ENCODE results near the gene MRPL19. TPM values are rescaled to one million over a fixed set of nuclear protein-coding genes. Genes with fewer than 3 reads are reported as not detected.
A peak's percentile ranks its signal among the peaks of the same experiment; 100 is the strongest.

MRPL19 gene
- total and polyA plus RNA-seq, 2 of the 13 experiments (the other 11 are each of a cell fraction or from before 2014, with no cell fraction given) = 43.2 to 163 TPM

DNA sequence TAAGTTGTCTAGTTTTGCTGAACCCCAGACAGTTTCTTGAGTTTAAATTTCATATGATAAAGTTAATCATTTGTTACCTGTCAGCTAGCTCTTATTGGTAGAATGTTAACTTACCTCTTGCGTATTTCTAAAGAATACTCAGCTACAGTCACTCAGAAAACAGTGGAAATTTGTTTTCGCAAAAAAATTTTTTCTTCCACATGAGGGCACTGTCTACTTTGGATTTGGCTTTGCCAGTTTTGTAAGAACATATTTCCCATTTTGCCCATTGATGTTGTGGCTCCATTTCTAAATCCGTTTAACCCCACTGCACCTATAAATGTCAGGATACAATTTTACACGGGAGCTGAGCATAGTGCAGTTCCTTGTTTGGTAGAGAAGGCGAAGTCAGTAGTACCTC is 83.3 kb downstream of the MRPL19 start:
- no peaks in the 10 kb centered on the region for H3K4me1 ChIP-seq (ENCODE audit: insufficient read depth, low read length)
- intact Hi-C loops (cut with micrococcal nuclease; ENCODE audit: unreplicated experiment) = loop anchor here (1.0 to 5.0 kb wide), 2 partner anchors 262 to 869 kb away; no protein-coding TSS in a partner anchor
- CTCF ChIA-PET (ENCODE audit: low intra/inter-chr PET ratio, low total read pairs) = interaction anchor here (0.8 kb wide), 1 partner anchor 870 kb away, joined by 3 read pairs; no protein-coding TSS in a partner anchor
- BruUV-seq (replicated peaks) = no TSS peak
- H3K9me3 ChIP-seq (ENCODE audit: low read length) = no peaks in the 10 kb centered on the region
- ATAC-seq (0 out of 3 replicates have a peak, but pooled peaks have one; percentile 36), DNase-seq (ENCODE audit: low spot score) (peak; percentile 12), FAIRE-seq (peak; percentile 59)
- H3K4me3 ChIP-seq (replicated peaks in 1 of 3; ENCODE audit: insufficient read depth in 1 of 3, low read depth in 2 of 3, low read length in 3 of 3) = no peak overlapping the region
- no peak overlapping the region for H2AFZ ChIP-seq (ENCODE audit: low read length)
- WGBS (ENCODE audit: low lambda C conversion rate) = 24% methylated on average over 5 of the region's 5 CpGs
- POLR2A ChIA-PET = no interaction called here
- H3K27ac ChIP-seq (ENCODE audit: extremely low read length, insufficient read depth, low read length) = no peak overlapping the region
- H3K79me2 ChIP-seq (ENCODE audit: insufficient read depth, low read length) = no peaks in the 10 kb centered on the region
- no peak overlapping the region for H3K4me2 ChIP-seq (ENCODE audit: low read depth, low read length)
- H4K20me1 ChIP-seq (ENCODE audit: insufficient read depth, low read length) = no peaks in the 10 kb centered on the region
- no peak for TF ChIP-seq ZNF251 (CRISPR knock-in tag; IDR thresholded peaks at IDR 0.05)
- TF ChIP-seq, protein P1, sequence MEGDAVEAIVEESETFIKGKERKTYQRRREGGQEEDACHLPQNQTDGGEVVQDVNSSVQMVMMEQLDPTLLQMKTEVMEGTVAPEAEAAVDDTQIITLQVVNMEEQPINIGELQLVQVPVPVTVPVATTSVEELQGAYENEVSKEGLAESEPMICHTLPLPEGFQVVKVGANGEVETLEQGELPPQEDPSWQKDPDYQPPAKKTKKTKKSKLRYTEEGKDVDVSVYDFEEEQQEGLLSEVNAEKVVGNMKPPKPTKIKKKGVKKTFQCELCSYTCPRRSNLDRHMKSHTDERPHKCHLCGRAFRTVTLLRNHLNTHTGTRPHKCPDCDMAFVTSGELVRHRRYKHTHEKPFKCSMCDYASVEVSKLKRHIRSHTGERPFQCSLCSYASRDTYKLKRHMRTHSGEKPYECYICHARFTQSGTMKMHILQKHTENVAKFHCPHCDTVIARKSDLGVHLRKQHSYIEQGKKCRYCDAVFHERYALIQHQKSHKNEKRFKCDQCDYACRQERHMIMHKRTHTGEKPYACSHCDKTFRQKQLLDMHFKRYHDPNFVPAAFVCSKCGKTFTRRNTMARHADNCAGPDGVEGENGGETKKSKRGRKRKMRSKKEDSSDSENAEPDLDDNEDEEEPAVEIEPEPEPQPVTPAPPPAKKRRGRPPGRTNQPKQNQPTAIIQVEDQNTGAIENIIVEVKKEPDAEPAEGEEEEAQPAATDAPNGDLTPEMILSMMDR (CRISPR knock-in tag; IDR thresholded peaks at IDR 0.05) = peak; percentile 60
- peak; percentile 58 for TF ChIP-seq STAG1 (CRISPR knock-in tag; IDR thresholded peaks at IDR 0.05)
- TF ChIP-seq SMC3 (IDR thresholded peaks at IDR 0.05; ENCODE audit: low read length) = peak; percentile 35; the same call in 1 of the 2 replicates
- TF ChIP-seq ZBTB3 (CRISPR knock-in tag; IDR thresholded peaks at IDR 0.05; ENCODE audit: borderline replicate concordance, low read depth) = no peak
- TF ChIP-seq MYC (CRISPR knock-in tag; IDR thresholded peaks at IDR 0.05; ENCODE audit: borderline replicate concordance) = no peak
- 0 out of 5 replicates have a peak, but pooled peaks cover 0 to 6% of the 10 kb centered on the region in 2 experiments for H3K27me3 ChIP-seq (ENCODE audit: control insufficient read depth in 1 of 2, insufficient read depth in 2 of 2, low read length in 2 of 2)
- no peaks in the 10 kb centered on the region for H3K36me3 ChIP-seq (replicated peaks in 1 of 2; ENCODE audit: control insufficient read depth in 1 of 2, insufficient read depth in 2 of 2, low read length in 2 of 2)
- no peak overlapping the region for H3K9ac ChIP-seq (ENCODE audit: insufficient read depth, low read depth, low read length)
- in situ Hi-C loops (cut with HindIII; ENCODE audit: extremely low pct_ligation_motif_present, low pct_unique_long_range_greater_than_20kb) = no loop called here

DNA sequence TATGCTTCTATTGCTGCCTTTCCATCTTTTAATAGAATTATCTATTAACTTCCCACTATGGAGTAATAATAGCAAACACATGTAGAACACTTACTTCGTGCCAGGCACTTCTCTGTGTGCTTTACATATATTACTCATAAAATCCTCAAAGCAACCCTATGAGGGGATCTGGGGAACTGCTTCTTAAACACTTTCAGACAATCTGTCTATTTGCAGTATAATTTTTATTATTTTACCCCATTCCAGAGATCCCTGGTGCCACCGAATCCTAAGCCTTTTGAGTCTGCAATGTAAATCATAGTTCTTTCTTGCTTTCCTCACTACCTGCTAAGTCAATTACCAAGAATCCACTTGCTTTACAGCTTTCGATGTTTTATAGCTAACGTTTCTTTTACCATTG is 89.7 kb downstream of the MRPL19 start:
- intact Hi-C loops (cut with micrococcal nuclease; ENCODE audit: unreplicated experiment) = no loop called here
- WGBS (ENCODE audit: low lambda C conversion rate) = 3% methylated on average over 4 of the region's 4 CpGs
- ChIA-PET CTCF (ENCODE audit: low intra/inter-chr PET ratio, low total read pairs) (no interaction called here), POLR2A (no interaction called here)
- no peak overlapping the region for H3K9ac ChIP-seq (ENCODE audit: insufficient read depth, low read depth, low read length)
- DNase-seq (ENCODE audit: low spot score) (no peak), FAIRE-seq (no peak), ATAC-seq (no peak)
- in situ Hi-C loops (cut with HindIII; ENCODE audit: extremely low pct_ligation_motif_present, low pct_unique_long_range_greater_than_20kb) = no loop called here
- BruUV-seq (replicated peaks) = no TSS peak
- no peak overlapping the region for H3K27ac ChIP-seq (ENCODE audit: extremely low read length, insufficient read depth, low read length)
- H3K4me3 ChIP-seq (replicated peaks in 1 of 3; ENCODE audit: insufficient read depth in 1 of 3, low read depth in 2 of 3, low read length in 3 of 3) = no peak overlapping the region
- no peak overlapping the region for H2AFZ ChIP-seq (ENCODE audit: low read length)
- H3K79me2 ChIP-seq (ENCODE audit: insufficient read depth, low read length) = no peaks in the 10 kb centered on the region
- no peaks in the 10 kb centered on the region for H3K9me3 ChIP-seq (ENCODE audit: low read length)
- H3K4me2 ChIP-seq (ENCODE audit: low read depth, low read length) = no peak overlapping the region
- H3K27me3 ChIP-seq (ENCODE audit: control insufficient read depth in 1 of 2, insufficient read depth in 2 of 2, low read length in 2 of 2) = peaks cover 0 to 3% of the 10 kb centered on the region in 2 experiments; a peak in 1 of 5 replicates
- no peaks in the 10 kb centered on the region for H3K4me1 ChIP-seq (ENCODE audit: insufficient read depth, low read length)
- H4K20me1 ChIP-seq (ENCODE audit: insufficient read depth, low read length) = no peaks in the 10 kb centered on the region
- H3K36me3 ChIP-seq (replicated peaks in 1 of 2; ENCODE audit: control insufficient read depth in 1 of 2, insufficient read depth in 2 of 2, low read length in 2 of 2) = no peaks in the 10 kb centered on the region
- TF ChIP-seq JUNB (CRISPR knock-in tag; IDR thresholded peaks at IDR 0.05; ENCODE audit: borderline replicate concordance) (no peak), MTA3 (CRISPR knock-in tag; IDR thresholded peaks at IDR 0.05) (no peak), ZNF713 (CRISPR knock-in tag; IDR thresholded peaks at IDR 0.05) (no peak), HOXD1 (CRISPR knock-in tag; IDR thresholded peaks at IDR 0.05) (no peak), HDAC6 (IDR thresholded peaks at IDR 0.05; ENCODE audit: low read depth, low read length) (no peak), EHMT2 (IDR thresholded peaks at IDR 0.05; ENCODE audit: borderline replicate concordance, low read depth, low read length) (no peak)
- TF ChIP-seq, protein P2, sequence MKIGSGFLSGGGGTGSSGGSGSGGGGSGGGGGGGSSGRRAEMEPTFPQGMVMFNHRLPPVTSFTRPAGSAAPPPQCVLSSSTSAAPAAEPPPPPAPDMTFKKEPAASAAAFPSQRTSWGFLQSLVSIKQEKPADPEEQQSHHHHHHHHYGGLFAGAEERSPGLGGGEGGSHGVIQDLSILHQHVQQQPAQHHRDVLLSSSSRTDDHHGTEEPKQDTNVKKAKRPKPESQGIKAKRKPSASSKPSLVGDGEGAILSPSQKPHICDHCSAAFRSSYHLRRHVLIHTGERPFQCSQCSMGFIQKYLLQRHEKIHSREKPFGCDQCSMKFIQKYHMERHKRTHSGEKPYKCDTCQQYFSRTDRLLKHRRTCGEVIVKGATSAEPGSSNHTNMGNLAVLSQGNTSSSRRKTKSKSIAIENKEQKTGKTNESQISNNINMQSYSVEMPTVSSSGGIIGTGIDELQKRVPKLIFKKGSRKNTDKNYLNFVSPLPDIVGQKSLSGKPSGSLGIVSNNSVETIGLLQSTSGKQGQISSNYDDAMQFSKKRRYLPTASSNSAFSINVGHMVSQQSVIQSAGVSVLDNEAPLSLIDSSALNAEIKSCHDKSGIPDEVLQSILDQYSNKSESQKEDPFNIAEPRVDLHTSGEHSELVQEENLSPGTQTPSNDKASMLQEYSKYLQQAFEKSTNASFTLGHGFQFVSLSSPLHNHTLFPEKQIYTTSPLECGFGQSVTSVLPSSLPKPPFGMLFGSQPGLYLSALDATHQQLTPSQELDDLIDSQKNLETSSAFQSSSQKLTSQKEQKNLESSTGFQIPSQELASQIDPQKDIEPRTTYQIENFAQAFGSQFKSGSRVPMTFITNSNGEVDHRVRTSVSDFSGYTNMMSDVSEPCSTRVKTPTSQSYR (CRISPR knock-in tag; IDR thresholded peaks at IDR 0.05; ENCODE audit: borderline replicate concordance) = no peak
- TF ChIP-seq, protein P3, sequence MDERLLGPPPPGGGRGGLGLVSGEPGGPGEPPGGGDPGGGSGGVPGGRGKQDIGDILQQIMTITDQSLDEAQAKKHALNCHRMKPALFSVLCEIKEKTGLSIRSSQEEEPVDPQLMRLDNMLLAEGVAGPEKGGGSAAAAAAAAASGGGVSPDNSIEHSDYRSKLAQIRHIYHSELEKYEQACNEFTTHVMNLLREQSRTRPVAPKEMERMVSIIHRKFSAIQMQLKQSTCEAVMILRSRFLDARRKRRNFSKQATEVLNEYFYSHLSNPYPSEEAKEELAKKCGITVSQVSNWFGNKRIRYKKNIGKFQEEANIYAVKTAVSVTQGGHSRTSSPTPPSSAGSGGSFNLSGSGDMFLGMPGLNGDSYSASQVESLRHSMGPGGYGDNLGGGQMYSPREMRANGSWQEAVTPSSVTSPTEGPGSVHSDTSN (CRISPR knock-in tag; IDR thresholded peaks at IDR 0.05) = no peak

All from HepG2 (cell line).